ENCODE data around the gene SAMD10. TPM values are rescaled to one million over a fixed set of nuclear protein-coding genes. Genes with fewer than 3 reads are reported as not detected.
"Not testable (repeated sequence)": the region's sequence is repeated elsewhere in the genome, so short reads cannot be mapped to it uniquely, and the experiment has no call there.

Gene SAMD10
- total RNA-seq, 6 experiments from 2014 or later: 2.7 to 6.7 (median 3.5) TPM

- no peaks in the 10 kb centered on the region for H3K27me3 ChIP-seq
- TF ChIP-seq CTCF (IDR thresholded peaks at IDR 0.05) (no peak), POLR2A (IDR thresholded peaks at IDR 0.05) (no peak)
- no peaks in the 10 kb centered on the region for H3K9me3 ChIP-seq
- 93% methylated on average over 3 of the region's 36 CpGs for WGBS (ENCODE audit: insufficient coverage, low coverage, low lambda C conversion rate, missing lambda C conversion rate)
- no peak overlapping the region for H3K4me3 ChIP-seq
- intact Hi-C loops (cut with DNase I): no loop called here
- ATAC-seq: no peak
- H3K4me1 ChIP-seq: peaks cover 0 to 28% (median 13%) of the 10 kb centered on the region in 4 donors
- no peak for DNase-seq
- no peak overlapping the region for H3K27ac ChIP-seq
- peaks cover 0 to 65% (median 18%) of the 10 kb centered on the region in 4 donors for H3K36me3 ChIP-seq
Measured at GRCh38 chr20:64021124-64021975, 41.9 kb upstream of the SAMD10 start.

DNA sequence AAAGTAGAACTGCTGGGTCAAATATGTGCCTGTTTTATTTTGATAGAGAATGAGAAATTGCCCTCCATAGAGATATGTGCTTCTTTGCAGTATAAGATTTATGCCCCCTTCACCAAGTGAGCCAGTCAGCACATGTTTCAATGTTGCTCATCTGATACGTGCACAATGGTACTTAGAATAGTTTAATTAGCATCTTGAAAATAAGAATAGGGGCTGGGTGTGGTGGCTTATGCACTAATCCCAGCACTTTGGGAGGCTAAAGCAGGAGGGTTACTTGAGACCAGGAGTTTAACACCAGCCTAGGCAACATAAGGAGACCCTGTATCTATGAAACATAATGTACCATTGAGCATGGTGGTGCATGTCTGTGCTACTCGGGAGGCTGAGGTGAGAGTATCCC lies 36.2 kb upstream of the SAMD10 start:
- no peak overlapping the region for H3K4me3 ChIP-seq
- no peaks in the 10 kb centered on the region for H3K9me3 ChIP-seq
- intact Hi-C loops (cut with DNase I): no loop called here
- no peaks in the 10 kb centered on the region for H3K27me3 ChIP-seq
- TF ChIP-seq POLR2A (IDR thresholded peaks at IDR 0.05) (no peak), CTCF (IDR thresholded peaks at IDR 0.05) (no peak)
- no peaks in the 10 kb centered on the region for H3K4me1 ChIP-seq
- no peak for DNase-seq
- 100% methylated on average over 2 of the region's 2 CpGs for WGBS (ENCODE audit: insufficient coverage, low coverage, low lambda C conversion rate, missing lambda C conversion rate)
- no peak overlapping the region for H3K27ac ChIP-seq
- H3K36me3 ChIP-seq: peaks cover 0 to 76% (median 26%) of the 10 kb centered on the region in 4 donors
- no peak for ATAC-seq

GRCh38 chr20:64012385-64013154 lies 33.1 kb upstream of the SAMD10 start:
- 80% methylated on average over 9 of the region's 20 CpGs for whole genome bisulfite sequencing (ENCODE audit: insufficient coverage, low coverage, low lambda C conversion rate, missing lambda C conversion rate)
- H3K27me3 ChIP-seq; H3K4me3 ChIP-seq; H3K27ac ChIP-seq; ATAC-seq; H3K4me1 ChIP-seq; intact Hi-C loops (cut with DNase I); DNase-seq; H3K9me3 ChIP-seq: not testable (repeated sequence)
- H3K36me3 ChIP-seq: peaks cover 0 to 73% (median 23%) of the 10 kb centered on the region in 4 donors

GRCh38 chr20:64011366-64011779 lies 31.9 kb upstream of the SAMD10 start:
- peaks cover 0 to 63% (median 21%) of the 10 kb centered on the region in 4 donors for H3K36me3 ChIP-seq
- intact Hi-C loops (cut with DNase I): no loop called here
- H3K27me3 ChIP-seq: no peaks in the 10 kb centered on the region
- H3K9me3 ChIP-seq: no peaks in the 10 kb centered on the region
- TF ChIP-seq CTCF (IDR thresholded peaks at IDR 0.05) (no peak), POLR2A (IDR thresholded peaks at IDR 0.05) (no peak)
- no peak for DNase-seq
- no peak overlapping the region for H3K27ac ChIP-seq
- ATAC-seq: no peak
- H3K4me3 ChIP-seq: no peak overlapping the region
- no peaks in the 10 kb centered on the region for H3K4me1 ChIP-seq
- 97% methylated on average over 11 of the region's 16 CpGs for WGBS (ENCODE audit: insufficient coverage, low coverage, low lambda C conversion rate, missing lambda C conversion rate)
